Spleen (tissue), 7 donors: ENCODE measurements around the gene CLMP.

Experiments
- CTCF ChIP-seq, 11 experiments: fragments of 200-600 bp in 7 of 11; fragments of 450-650 bp in 4 of 11; sonication (generic) in 4 of 11; IDR thresholded peaks in 8 of 11; conservative IDR thresholded peaks in 3 of 11; 1 replicate in 7 of 11; 2 replicates in 4 of 11; pipeline versions ENCODE4 v1.4.0 to v1.8.0; 2016 to 2021; ENCODE audit warnings: antibody characterized with exemption in 11 of 11, inconsistent platforms in 4 of 11, mild to moderate bottlenecking in 1 of 11
- POLR2A ChIP-seq, 3 donors: fragments of 450-650 bp; IDR thresholded peaks; one replicate each; pipeline ENCODE4 v1.5.1; 2017; ENCODE audit warnings: antibody characterized with exemption in 3 of 3, mild to moderate bottlenecking in 1 of 3
- POLR2AphosphoS5 ChIP-seq, 3 donors: sonication (generic); formaldehyde crosslinking; IDR thresholded peaks; one replicate each; pipeline ENCODE4 v1.5.1; 2017; ENCODE audit warnings: antibody characterized with exemption in 3 of 3
- donor health status: DM: no; HTN: no; CAD: no; lungs with moderate emphysema.
- donor health status: DM: no; HTN: no; CAD: no.
- donor health status: DM: no; HTN: no; CAD: no.

- no peak for TF ChIP-seq POLR2AphosphoS5 (IDR thresholded peaks at IDR 0.05)
- no peak for TF ChIP-seq POLR2A (IDR thresholded peaks at IDR 0.05)
- no peak for TF ChIP-seq CTCF (IDR thresholded peaks at IDR 0.05 in 8 of 11, conservative IDR thresholded peaks at IDR 0.05 in 3 of 11)
Measured at GRCh38 chr11:123212406-123212805, 17.4 kb upstream of the CLMP start.
